Measurements from ENCODE around the gene ATG10.
"Not testable (repeated sequence)": the region's sequence is repeated elsewhere in the genome, so short reads cannot be mapped to it uniquely, and the experiment has no call there.

DNA sequence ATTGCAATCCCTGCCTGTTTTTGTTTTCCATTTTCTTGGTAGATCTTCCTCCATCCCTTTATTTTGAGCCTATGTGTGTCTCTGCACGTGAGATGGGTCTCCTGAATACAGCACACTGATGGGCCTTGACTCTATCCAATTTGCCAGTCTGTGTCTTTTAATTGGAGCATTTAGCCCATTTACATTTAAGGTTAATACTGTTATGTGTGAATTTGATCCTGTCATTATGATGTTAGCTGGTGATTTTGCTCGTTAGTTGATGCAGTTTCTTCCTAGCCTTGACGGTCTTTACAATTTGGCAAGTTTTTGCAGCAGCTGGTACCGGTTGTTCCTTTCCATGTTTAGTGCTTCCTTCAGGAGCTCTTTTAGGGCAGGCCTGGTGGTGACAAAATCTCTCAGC, 42.8 kb downstream of the ATG10 start:
- TF ChIP-seq, protein P1, sequence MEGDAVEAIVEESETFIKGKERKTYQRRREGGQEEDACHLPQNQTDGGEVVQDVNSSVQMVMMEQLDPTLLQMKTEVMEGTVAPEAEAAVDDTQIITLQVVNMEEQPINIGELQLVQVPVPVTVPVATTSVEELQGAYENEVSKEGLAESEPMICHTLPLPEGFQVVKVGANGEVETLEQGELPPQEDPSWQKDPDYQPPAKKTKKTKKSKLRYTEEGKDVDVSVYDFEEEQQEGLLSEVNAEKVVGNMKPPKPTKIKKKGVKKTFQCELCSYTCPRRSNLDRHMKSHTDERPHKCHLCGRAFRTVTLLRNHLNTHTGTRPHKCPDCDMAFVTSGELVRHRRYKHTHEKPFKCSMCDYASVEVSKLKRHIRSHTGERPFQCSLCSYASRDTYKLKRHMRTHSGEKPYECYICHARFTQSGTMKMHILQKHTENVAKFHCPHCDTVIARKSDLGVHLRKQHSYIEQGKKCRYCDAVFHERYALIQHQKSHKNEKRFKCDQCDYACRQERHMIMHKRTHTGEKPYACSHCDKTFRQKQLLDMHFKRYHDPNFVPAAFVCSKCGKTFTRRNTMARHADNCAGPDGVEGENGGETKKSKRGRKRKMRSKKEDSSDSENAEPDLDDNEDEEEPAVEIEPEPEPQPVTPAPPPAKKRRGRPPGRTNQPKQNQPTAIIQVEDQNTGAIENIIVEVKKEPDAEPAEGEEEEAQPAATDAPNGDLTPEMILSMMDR (IDR thresholded peaks at IDR 0.05) = not testable (repeated sequence)
- not testable (repeated sequence) for TF ChIP-seq POLR2AphosphoS5 (IDR thresholded peaks at IDR 0.05)

Data from prostate gland (tissue), 2 donors.